ENCODE results near the gene ICAM4.

- no peak for TF ChIP-seq CTCF (IDR thresholded peaks at IDR 0.05; ENCODE audit: extremely low read depth in 1 of 2, insufficient read depth in 1 of 2, low read depth in 1 of 2, low read length in 2 of 2)
- no peak for TF ChIP-seq POLR2A (IDR thresholded peaks at IDR 0.05; ENCODE audit: low read depth, low read length)
- TF ChIP-seq EZH2 (IDR thresholded peaks at IDR 0.05; ENCODE audit: borderline replicate concordance, low read depth, low read length, severe bottlenecking) = no peak
- no peak for TF ChIP-seq JUN (IDR thresholded peaks at IDR 0.05; ENCODE audit: borderline replicate concordance, insufficient read depth, insufficient read length, low read depth)
- no peak for TF ChIP-seq FOS (IDR thresholded peaks at IDR 0.05; ENCODE audit: borderline replicate concordance, insufficient read depth, low read length)
- no peak for TF ChIP-seq MYC (IDR thresholded peaks at IDR 0.05; ENCODE audit: low read depth, low read length)
These were observed 2.4 kb upstream of the ICAM4 start for GRCh38 chr19:10284065-10284959.
